GM06990 (cell line): ENCODE data around the gene MRPL9.

ENCODE experiments used
- DNase-seq: peaks from one replicate; pipeline ENCODE4 v3.0.0-alpha.2; 2011; ENCODE audit not compliant: insufficient read length; ENCODE audit errors: extremely low read depth
- H3K27me3 ChIP-seq: replicated peaks from 2 replicates; pipeline ENCODE4 v1.6.0; 2011; ENCODE audit warnings: low read length; ENCODE audit not compliant: control insufficient read depth, insufficient read depth
- H3K36me3 ChIP-seq: 2 replicates; pipeline ENCODE4 v1.5.1; 2011; ENCODE audit warnings: low read length; ENCODE audit not compliant: control insufficient read depth, insufficient read depth
- H3K4me3 ChIP-seq: replicated peaks from 2 replicates; pipeline ENCODE4 v1.5.1; 2011; ENCODE audit warnings: low read depth, mild to moderate bottlenecking, control low read depth, low read length
- TF ChIP-seq, protein P1 (sequence below): IDR thresholded peaks from 2 replicates; pipeline ENCODE4 v1.5.1; 2011; ENCODE audit warnings: low read length, control low read depth, mild to moderate bottlenecking, inconsistent platforms; ENCODE audit not compliant: insufficient read depth, poor library complexity, severe bottlenecking

The MRPL9 gene

DNA sequence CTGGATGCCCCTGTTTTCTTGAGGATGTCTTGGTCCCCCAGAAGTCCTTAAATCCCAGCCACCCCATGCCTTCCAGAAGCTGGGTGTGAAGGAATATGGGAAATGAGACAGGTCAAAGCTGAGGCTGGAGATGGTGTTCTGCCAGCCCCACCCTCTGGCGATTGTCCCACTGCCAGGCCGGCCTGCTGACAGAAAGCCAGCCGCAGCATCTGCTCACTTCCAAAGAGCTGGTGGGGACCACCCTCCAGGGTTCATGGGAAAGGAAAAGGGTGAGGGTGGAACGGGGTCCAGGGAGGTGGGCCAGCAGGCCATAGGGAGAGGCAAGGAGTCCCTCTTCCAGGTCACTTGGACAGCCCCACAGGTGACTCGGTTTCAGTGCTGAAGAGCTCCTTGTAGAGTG, 43.8 kb upstream of the MRPL9 start:
- TF ChIP-seq, protein P1, sequence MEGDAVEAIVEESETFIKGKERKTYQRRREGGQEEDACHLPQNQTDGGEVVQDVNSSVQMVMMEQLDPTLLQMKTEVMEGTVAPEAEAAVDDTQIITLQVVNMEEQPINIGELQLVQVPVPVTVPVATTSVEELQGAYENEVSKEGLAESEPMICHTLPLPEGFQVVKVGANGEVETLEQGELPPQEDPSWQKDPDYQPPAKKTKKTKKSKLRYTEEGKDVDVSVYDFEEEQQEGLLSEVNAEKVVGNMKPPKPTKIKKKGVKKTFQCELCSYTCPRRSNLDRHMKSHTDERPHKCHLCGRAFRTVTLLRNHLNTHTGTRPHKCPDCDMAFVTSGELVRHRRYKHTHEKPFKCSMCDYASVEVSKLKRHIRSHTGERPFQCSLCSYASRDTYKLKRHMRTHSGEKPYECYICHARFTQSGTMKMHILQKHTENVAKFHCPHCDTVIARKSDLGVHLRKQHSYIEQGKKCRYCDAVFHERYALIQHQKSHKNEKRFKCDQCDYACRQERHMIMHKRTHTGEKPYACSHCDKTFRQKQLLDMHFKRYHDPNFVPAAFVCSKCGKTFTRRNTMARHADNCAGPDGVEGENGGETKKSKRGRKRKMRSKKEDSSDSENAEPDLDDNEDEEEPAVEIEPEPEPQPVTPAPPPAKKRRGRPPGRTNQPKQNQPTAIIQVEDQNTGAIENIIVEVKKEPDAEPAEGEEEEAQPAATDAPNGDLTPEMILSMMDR = no peak

DNA sequence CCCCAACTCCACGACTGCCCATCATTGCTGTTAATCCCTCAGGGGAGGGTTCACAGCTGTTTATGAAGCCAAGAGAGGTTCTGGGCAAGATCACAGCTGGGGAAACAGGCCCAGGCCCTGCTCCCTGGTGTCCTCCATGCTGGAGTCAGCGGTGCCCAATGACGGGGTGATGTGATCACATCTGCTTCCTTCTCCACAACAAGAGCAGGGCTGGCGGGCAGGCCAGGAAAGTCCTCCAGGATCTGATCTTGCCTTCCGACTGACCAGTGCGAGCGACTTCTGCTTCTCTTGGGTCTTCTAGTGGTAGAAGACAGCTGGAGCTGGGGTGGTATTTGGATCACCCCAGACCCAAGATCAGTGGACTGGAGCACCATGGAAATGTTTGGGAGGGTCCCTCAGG, 42.9 kb upstream of the MRPL9 start:
- no peak for DNase-seq
- TF ChIP-seq, protein P1 = no peak
- H3K4me3 ChIP-seq = no peak overlapping the region
- no peaks in the 10 kb centered on the region for H3K36me3 ChIP-seq
- H3K27me3 ChIP-seq = no peaks in the 10 kb centered on the region; the same call in none of the 2 replicates

More for the DNA sequence above, 43.8 kb upstream of the MRPL9 start:
- no peaks in the 10 kb centered on the region; the same call in none of the 2 replicates for H3K27me3 ChIP-seq
- DNase-seq = no peak
- H3K4me3 ChIP-seq = no peak overlapping the region
- no peaks in the 10 kb centered on the region for H3K36me3 ChIP-seq

DNA sequence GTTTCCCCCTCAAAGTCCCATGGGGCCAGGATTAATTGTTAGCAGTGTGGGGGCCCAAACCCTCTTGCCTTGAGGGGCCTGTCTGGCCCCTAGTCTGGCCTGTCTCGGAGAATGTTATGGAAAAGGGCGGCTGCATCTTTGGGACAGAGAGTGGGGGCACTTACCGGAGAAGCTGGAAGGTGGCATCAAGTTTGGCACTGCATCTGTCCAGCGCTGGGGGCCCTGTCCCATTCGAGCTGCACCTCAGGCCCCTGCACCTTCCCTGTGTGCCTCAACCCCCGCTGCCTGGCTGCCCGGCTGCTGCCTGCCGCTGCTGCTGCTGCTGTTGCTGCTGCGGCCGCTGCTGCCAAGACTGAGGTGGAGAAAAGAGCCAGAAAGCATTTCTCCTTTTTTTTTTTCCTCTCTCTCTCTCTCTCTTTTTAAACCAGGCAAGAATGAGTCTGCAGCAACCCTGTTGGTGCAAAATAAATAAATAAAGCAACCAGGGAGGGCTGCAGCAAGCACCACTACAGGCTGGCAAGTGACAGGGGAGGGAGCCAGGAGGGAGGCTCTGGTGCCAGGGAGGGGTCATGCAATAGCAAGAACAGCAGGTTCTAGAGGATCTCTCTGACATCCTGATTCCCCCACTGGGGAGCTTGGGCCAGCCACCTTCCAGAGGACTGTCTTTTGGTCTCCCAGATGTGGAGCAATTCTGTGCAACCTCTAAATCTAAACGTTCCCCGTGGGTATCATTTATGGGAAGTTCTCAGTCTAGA, 41.9 kb upstream of the MRPL9 start, which contains the start of gene LINGO4:
TSS of gene LINGO4 (minus strand) at position 354 of the 755 bp plus-strand sequence. CDS start 2,715 bp downstream, outside the sequence.
- no peaks in the 10 kb centered on the region; the same call in none of the 2 replicates for H3K27me3 ChIP-seq
- H3K36me3 ChIP-seq = no peaks in the 10 kb centered on the region
- no peak within 1 kb of the TSS for H3K4me3 ChIP-seq
- no peak for DNase-seq
- TF ChIP-seq, protein P1 = no peak

- H3K36me3 ChIP-seq = no peaks in the 10 kb centered on the region
- no peak overlapping the region for H3K4me3 ChIP-seq
- TF ChIP-seq, protein P1 = no peak
- H3K27me3 ChIP-seq = no peaks in the 10 kb centered on the region; the same call in none of the 2 replicates
- no peak for DNase-seq
These were observed 40.6 kb upstream of the MRPL9 start for GRCh38 chr1:151803915-151804314.

DNA sequence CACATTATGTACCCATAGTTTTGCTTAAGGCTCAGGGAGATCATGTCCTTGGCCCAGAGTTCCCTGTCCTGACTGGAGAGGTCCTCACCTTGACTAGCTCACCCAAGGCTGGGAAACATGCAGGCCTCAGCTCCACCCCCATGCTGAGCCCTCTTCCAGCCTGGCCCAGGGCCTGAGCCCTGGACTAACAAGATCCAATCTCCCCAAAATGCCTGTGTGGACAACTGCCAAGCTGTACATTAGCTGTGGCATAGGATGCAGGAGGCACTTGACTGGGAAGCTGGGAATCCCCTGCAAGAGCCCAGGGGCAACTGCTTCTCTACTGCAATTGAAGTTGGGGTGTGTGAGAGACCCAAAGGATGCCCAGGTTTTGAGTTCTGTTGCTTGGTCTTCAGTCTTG, 39.9 kb upstream of the MRPL9 start:
- Histone ChIP-seq H3K36me3 (no peaks in the 10 kb centered on the region), H3K4me3 (no peak overlapping the region), H3K27me3 (no peaks in the 10 kb centered on the region; the same call in none of the 2 replicates)
- TF ChIP-seq, protein P1 = no peak
- no peak for DNase-seq
